Measurements from ENCODE around the gene ARL4C.

ARL4C gene

DNA sequence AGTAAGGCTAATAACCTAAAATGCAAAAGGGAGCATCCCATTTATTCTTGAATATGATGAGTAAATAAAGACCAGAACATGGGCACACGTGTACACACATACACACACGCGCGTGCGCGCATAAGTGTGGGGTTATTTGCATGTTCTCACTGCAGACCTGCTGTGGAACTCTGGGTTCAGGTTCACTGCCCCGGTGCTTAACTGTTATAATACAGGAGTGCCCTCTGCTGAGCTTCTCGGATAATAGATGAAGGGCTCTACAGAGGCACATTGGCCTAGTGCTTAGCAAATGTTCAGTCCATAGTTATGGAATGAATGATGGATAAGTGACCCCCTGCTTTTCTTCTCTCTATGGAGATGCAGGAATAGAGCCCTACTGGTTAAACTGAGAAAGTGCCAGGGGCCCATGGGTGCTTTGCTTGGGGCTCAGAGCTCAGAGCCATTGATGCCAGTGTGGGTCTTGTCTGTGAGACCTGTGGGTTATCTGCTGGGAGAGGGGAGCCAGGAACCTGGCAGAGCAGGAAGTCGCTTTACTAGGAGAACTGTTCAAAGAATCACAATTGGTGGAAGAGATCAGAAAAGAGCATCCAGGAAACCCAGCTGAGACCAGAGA, 3.6 kb upstream of the ARL4C start:
- Histone ChIP-seq H3K4me3 (ENCODE audit: low read depth, low read length, poor library complexity, severe bottlenecking) (no peak overlapping the region), H3K4me2 (ENCODE audit: low read length) (no peak overlapping the region), H3K79me2 (ENCODE audit: insufficient read depth, low read length) (no peaks in the 10 kb centered on the region), H3K36me3 (ENCODE audit: insufficient read depth, low read length) (no peaks in the 10 kb centered on the region), H3K4me1 (ENCODE audit: insufficient read depth, low read length, severe bottlenecking) (peaks cover 9% of the 10 kb centered on the region), H3K27me3 (ENCODE audit: insufficient read depth, low read length) (no peaks in the 10 kb centered on the region), H3K9ac (ENCODE audit: low read length) (no peak overlapping the region), H4K20me1 (ENCODE audit: insufficient read depth, low read length) (no peaks in the 10 kb centered on the region), H3K9me2 (ENCODE audit: low read depth, low read length) (no peaks in the 10 kb centered on the region), H3F3A (ENCODE audit: insufficient read depth, low read length) (no peaks in the 10 kb centered on the region), H2AFZ (ENCODE audit: low read length) (no peak overlapping the region), H3K9me3 (ENCODE audit: low read length) (no peaks in the 10 kb centered on the region), H3K27ac (ENCODE audit: low read depth, low read length, poor library complexity, severe bottlenecking) (no peak overlapping the region)
- TF ChIP-seq EZH2 (IDR thresholded peaks at IDR 0.05; ENCODE audit: borderline replicate concordance, low read length), result no peak
- TF ChIP-seq, protein P1, sequence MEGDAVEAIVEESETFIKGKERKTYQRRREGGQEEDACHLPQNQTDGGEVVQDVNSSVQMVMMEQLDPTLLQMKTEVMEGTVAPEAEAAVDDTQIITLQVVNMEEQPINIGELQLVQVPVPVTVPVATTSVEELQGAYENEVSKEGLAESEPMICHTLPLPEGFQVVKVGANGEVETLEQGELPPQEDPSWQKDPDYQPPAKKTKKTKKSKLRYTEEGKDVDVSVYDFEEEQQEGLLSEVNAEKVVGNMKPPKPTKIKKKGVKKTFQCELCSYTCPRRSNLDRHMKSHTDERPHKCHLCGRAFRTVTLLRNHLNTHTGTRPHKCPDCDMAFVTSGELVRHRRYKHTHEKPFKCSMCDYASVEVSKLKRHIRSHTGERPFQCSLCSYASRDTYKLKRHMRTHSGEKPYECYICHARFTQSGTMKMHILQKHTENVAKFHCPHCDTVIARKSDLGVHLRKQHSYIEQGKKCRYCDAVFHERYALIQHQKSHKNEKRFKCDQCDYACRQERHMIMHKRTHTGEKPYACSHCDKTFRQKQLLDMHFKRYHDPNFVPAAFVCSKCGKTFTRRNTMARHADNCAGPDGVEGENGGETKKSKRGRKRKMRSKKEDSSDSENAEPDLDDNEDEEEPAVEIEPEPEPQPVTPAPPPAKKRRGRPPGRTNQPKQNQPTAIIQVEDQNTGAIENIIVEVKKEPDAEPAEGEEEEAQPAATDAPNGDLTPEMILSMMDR (IDR thresholded peaks at IDR 0.05; ENCODE audit: low read length), result peak; percentile 73

DNA sequence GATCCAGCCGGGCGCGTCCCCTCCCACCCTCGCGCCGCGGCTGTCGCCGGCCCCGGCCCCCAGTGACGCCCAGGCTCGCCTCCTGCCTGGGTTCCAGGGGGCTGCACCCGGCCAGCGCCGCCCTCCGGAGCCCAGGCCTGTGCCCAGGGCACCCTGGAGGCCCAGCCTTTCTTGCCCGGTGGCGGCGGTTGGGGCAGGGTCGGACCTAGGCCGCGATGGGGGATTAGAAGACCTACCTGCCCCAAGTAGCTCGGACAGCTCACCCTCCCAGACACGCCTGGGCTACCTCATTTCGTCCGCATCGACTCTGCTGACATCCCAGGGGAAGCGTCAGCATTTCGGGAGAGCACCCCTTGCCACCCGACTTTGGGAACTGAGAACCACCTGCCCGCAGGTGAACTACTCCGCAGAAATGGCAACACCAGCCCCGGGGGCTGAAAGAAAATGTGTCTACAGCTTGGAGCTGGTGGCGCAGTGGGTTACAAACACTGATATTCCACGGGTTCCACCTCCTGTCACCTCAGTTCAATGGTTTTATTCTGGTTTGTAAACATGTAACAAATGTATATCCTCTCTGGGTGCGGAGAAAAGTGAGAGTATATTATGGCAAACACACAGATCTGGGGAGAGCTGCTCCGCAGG, 834 bp upstream of the ARL4C start:
- no peaks in the 10 kb centered on the region for H3F3A ChIP-seq (ENCODE audit: insufficient read depth, low read length)
- H3K4me2 ChIP-seq (ENCODE audit: low read length), result no peak overlapping the region
- H3K79me2 ChIP-seq (ENCODE audit: insufficient read depth, low read length), result no peaks in the 10 kb centered on the region
- H3K9me2 ChIP-seq (ENCODE audit: low read depth, low read length), result no peaks in the 10 kb centered on the region
- no peak overlapping the region for H3K27ac ChIP-seq (ENCODE audit: low read depth, low read length, poor library complexity, severe bottlenecking)
- H4K20me1 ChIP-seq (ENCODE audit: insufficient read depth, low read length), result no peaks in the 10 kb centered on the region
- H3K9ac ChIP-seq (ENCODE audit: low read length), result no peak overlapping the region; the same call in 1 of the 2 replicates
- peak overlapping the region; percentile 50 for H3K4me3 ChIP-seq (ENCODE audit: low read depth, low read length, poor library complexity, severe bottlenecking)
- H3K4me1 ChIP-seq (ENCODE audit: insufficient read depth, low read length, severe bottlenecking), result peaks cover 18% of the 10 kb centered on the region
- no peak overlapping the region for H2AFZ ChIP-seq (ENCODE audit: low read length)
- H3K36me3 ChIP-seq (ENCODE audit: insufficient read depth, low read length), result no peaks in the 10 kb centered on the region
- TF ChIP-seq, protein P1 (IDR thresholded peaks at IDR 0.05; ENCODE audit: low read length), result no peak
- no peak for TF ChIP-seq EZH2 (IDR thresholded peaks at IDR 0.05; ENCODE audit: borderline replicate concordance, low read length)
- no peaks in the 10 kb centered on the region for H3K27me3 ChIP-seq (ENCODE audit: insufficient read depth, low read length)
- H3K9me3 ChIP-seq (ENCODE audit: low read length), result no peaks in the 10 kb centered on the region

DNA sequence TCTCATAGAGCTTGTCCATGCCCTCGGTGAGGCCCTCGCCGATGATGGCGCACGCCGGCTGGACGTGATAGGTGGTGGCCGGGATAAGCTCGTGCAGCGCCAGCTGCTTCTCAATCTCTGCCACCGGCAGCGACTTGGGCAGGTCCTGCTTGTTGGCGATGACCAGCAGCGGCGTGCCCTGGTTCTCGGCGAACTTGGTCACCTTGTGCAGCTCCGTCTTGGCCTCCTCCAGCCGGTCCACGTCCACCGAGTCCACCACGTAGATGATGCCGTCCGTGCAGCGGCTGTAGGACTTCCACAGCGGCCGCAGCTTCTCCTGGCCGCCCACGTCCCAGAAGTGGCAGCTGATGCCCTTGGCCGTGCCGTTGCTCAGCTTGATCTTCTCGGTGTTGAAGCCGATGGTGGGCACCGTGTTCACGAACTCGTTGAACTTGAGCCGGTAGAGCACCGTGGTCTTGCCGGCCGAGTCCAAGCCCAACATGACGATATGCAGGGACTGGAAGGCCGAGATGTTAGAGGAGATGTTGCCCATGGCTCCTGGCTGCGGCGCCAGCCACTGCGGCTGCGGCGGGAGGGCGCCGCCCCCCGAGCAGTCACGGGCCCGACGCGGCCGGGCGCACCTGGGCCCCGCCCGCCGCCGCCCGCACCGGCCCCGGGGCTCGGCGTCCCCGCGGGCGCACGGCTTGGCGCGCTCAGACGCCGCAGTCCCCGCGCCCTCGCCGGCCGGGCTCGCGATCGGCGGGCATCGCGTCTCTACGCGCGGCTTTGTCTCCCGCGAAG, 636 bp downstream of the ARL4C start:
- H3F3A ChIP-seq (ENCODE audit: insufficient read depth, low read length), result no peaks in the 10 kb centered on the region
- peaks cover 18% of the 10 kb centered on the region for H3K4me1 ChIP-seq (ENCODE audit: insufficient read depth, low read length, severe bottlenecking)
- TF ChIP-seq EZH2 (IDR thresholded peaks at IDR 0.05; ENCODE audit: borderline replicate concordance, low read length), result no peak
- TF ChIP-seq, protein P1 (IDR thresholded peaks at IDR 0.05; ENCODE audit: low read length), result no peak
- no peaks in the 10 kb centered on the region for H3K79me2 ChIP-seq (ENCODE audit: insufficient read depth, low read length)
- no peak overlapping the region for H3K27ac ChIP-seq (ENCODE audit: low read depth, low read length, poor library complexity, severe bottlenecking)
- H3K27me3 ChIP-seq (ENCODE audit: insufficient read depth, low read length), result no peaks in the 10 kb centered on the region
- peak overlapping the region; percentile 59 for H3K4me3 ChIP-seq (ENCODE audit: low read depth, low read length, poor library complexity, severe bottlenecking)
- no peak overlapping the region for H2AFZ ChIP-seq (ENCODE audit: low read length)
- H3K9me2 ChIP-seq (ENCODE audit: low read depth, low read length), result no peaks in the 10 kb centered on the region
- no peaks in the 10 kb centered on the region for H4K20me1 ChIP-seq (ENCODE audit: insufficient read depth, low read length)
- no peaks in the 10 kb centered on the region for H3K9me3 ChIP-seq (ENCODE audit: low read length)
- peak overlapping the region; percentile 35; the same call in 1 of the 2 replicates for H3K9ac ChIP-seq (ENCODE audit: low read length)
- H3K4me2 ChIP-seq (ENCODE audit: low read length), result peak overlapping the region; percentile 67
- H3K36me3 ChIP-seq (ENCODE audit: insufficient read depth, low read length), result no peaks in the 10 kb centered on the region

All from OCI-LY1 (cell line).